AG04450 (cell line): ENCODE measurements around the gene OPCML. TPM values are rescaled to one million over a fixed set of nuclear protein-coding genes. Genes with fewer than 3 reads are reported as not detected.

ENCODE experiments used
- CTCF ChIA-PET: fragments of 300-600, 350-600 bp; formaldehyde crosslinking; extraction: SDS; loops from one replicate; lab custom pipeline; 2022; ENCODE audit warnings: antibody characterized with exemption, inconsistent platforms; lab: Charles Lee
- POLR2A ChIA-PET: fragments of 350-600 bp; formaldehyde crosslinking; extraction: SDS; loops from one replicate; lab custom pipeline; 2021; ENCODE audit warnings: antibody characterized with exemption, inconsistent platforms; lab: Yijun Ruan, JAX
- DNase-seq: peaks from one replicate; pipeline ENCODE4 v3.0.0-alpha.2; 2011; ENCODE audit warnings: low read depth, low spot score
- H3K27ac ChIP-seq: one replicate; pipeline ENCODE4 v1.5.1; 2012; ENCODE audit warnings: low read depth, low read length, control low read depth
- H3K27me3 ChIP-seq: one replicate; pipeline ENCODE4 v1.6.0; 2012; ENCODE audit warnings: low read length; ENCODE audit not compliant: control insufficient read depth, insufficient read depth
- H3K4me3 ChIP-seq: 2 replicates; pipeline ENCODE4 v1.5.1; 2011; ENCODE audit warnings: mild to moderate bottlenecking, low read depth, low read length, control low read depth
- H3K9me3 ChIP-seq: 2 replicates; pipeline ENCODE4 v1.5.1; 2012; ENCODE audit warnings: low read length; ENCODE audit not compliant: control insufficient read depth, insufficient read depth
- polyA plus RNA-seq: library from polyadenylated mRNA; depleted of rRNA; stranded (reverse); fragments of >200 nt; gene quantifications from 2 replicates; pipeline ENCODE4 v1.2.3, GENCODE V29; 2011
- TF ChIP-seq, protein P1 (sequence below): IDR thresholded peaks from 2 replicates; pipeline ENCODE4 v1.5.1; 2011; ENCODE audit warnings: low read depth, low read length, control low read depth, inconsistent platforms

The OPCML gene
- polyA plus RNA-seq, 1 experiment: 1.1 TPM

DNA sequence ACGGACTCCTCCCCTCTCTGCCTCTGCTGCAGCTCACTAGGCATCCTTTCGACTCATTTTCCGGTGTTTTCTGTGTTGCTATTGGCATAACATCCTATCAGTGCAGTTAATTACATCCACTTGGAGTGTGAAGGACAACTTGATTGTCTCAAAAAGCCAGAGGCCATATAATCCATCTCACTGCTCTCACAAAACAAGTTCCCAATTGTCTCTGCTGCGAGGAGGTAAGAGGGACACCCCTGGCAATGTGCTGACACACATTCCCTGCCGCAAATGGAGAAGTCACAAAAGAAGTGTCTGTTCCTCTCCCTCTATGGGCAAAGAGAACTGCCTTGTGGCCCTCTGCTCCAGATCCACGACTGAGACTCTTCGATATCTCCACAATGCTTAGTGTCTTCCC is 618.4 kb downstream of the OPCML start:
- Histone ChIP-seq H3K27me3 (no peaks in the 10 kb centered on the region), H3K4me3 (no peak overlapping the region), H3K27ac (no peak overlapping the region), H3K9me3 (no peaks in the 10 kb centered on the region; the same call in 1 of the 2 replicates)
- TF ChIP-seq, protein P1, sequence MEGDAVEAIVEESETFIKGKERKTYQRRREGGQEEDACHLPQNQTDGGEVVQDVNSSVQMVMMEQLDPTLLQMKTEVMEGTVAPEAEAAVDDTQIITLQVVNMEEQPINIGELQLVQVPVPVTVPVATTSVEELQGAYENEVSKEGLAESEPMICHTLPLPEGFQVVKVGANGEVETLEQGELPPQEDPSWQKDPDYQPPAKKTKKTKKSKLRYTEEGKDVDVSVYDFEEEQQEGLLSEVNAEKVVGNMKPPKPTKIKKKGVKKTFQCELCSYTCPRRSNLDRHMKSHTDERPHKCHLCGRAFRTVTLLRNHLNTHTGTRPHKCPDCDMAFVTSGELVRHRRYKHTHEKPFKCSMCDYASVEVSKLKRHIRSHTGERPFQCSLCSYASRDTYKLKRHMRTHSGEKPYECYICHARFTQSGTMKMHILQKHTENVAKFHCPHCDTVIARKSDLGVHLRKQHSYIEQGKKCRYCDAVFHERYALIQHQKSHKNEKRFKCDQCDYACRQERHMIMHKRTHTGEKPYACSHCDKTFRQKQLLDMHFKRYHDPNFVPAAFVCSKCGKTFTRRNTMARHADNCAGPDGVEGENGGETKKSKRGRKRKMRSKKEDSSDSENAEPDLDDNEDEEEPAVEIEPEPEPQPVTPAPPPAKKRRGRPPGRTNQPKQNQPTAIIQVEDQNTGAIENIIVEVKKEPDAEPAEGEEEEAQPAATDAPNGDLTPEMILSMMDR: no peak
- ChIA-PET CTCF (interaction anchor here (2.3 kb wide), 1 partner anchor 27 kb away, joined by 9 read pairs; no protein-coding TSS in a partner anchor), POLR2A (no interaction called here)
- DNase-seq: no peak

DNA sequence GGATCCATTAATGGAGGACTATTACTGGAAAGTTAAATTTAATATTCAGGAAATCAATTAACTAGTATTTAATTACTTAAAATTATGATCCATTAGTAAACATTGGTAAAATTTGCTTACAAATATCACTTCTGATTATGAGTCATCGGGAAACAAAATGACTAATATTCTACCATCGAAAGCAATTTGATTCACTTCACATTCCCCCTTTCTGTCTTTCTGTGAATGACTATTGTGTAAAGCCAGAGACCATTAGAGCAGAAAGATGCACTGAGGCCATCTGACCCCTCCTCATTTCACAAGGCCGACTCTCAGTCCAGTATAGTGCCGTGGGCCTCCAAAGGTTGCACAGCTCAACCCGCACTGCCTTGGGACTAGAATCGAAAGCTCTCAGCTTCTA is 619.0 kb downstream of the OPCML start:
- Histone ChIP-seq H3K27ac (no peak overlapping the region), H3K4me3 (no peak overlapping the region), H3K9me3 (no peaks in the 10 kb centered on the region; the same call in 1 of the 2 replicates), H3K27me3 (no peaks in the 10 kb centered on the region)
- POLR2A ChIA-PET: no interaction called here
- CTCF ChIA-PET: interaction anchor here (2.3 kb wide), 1 partner anchor 27 kb away, joined by 9 read pairs; no protein-coding TSS in a partner anchor
- no peak for DNase-seq
- TF ChIP-seq, protein P1: no peak

DNA sequence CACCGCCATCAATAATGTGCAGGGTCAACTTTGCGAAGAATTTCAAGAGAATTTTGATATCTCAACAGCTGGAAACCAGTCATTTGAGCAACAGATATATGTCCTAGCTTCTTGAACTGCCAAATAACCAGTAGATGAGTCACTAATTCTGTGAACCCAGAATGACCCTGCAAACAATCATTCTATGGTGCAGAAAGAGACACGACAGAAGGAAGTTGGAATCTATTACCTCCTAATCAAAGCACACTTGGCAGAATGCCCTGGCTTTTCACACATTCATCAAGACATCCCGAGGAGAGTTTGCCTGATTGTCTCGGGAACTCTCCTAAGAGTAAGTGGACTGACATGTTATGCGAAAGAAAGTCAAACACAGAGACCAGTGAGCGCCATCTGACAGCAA is 621.1 kb downstream of the OPCML start:
- peak; percentile 4 for DNase-seq
- CTCF ChIA-PET: interaction anchor here (0.6 to 1.4 kb wide), 3 partner anchors 29 to 455 kb away, joined by 3 to 10 read pairs (median 5); no protein-coding TSS in a partner anchor

DNA sequence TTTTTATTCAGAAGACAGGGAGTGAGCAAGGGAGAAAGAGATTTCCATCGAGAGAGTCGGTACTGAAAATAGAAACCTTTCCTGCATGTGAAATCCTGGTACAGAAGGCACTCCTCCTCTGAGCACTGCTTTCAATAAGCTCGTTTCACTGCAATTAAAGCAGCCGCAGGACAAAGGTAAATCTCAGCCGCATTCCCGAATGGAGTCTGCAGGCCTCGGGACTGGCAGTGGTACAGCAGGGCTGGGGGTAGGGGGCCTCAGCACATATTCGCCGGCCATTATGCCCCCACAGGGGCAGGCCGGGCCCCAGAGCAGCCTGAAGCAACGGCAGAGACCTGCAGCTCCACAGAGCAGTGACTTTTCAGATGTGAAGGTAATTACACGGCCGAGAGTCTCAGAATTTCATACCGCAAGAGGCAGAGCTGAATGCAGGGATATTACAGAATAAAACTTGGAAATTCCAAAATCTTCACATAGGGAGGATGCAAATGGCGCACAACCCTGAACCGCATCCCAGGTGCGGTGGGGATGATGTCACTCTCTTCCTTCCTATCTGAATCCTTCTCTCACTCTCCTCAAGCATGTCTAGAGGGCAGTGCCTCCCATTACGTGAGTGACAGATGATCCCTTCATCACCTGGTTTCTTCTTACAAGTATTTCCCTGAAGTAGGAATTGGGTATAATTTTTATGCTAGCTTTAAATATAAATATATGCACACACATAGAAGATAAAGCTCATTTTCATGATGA is 622.1 kb downstream of the OPCML start:
- Histone ChIP-seq H3K9me3 (no peaks in the 10 kb centered on the region; the same call in 1 of the 2 replicates), H3K4me3 (no peak overlapping the region), H3K27me3 (no peaks in the 10 kb centered on the region), H3K27ac (no peak overlapping the region)
- CTCF ChIA-PET: interaction anchor here (0.6 to 1.2 kb wide), 2 partner anchors 31 to 454 kb away, joined by 3 to 5 read pairs; no protein-coding TSS in a partner anchor
- no peak for DNase-seq
- TF ChIP-seq, protein P1: no peak
- POLR2A ChIA-PET: interaction anchor here (1.0 kb wide), 1 partner anchor 35 kb away, joined by 3 read pairs; no protein-coding TSS in a partner anchor

More for the DNA sequence above, 621.1 kb downstream of the OPCML start:
- no peaks in the 10 kb centered on the region; the same call in 1 of the 2 replicates for H3K9me3 ChIP-seq
- no peaks in the 10 kb centered on the region for H3K27me3 ChIP-seq
- TF ChIP-seq, protein P1: no peak
- H3K4me3 ChIP-seq: no peak overlapping the region
- no peak overlapping the region for H3K27ac ChIP-seq
- POLR2A ChIA-PET: interaction anchor here (1.0 kb wide), 1 partner anchor 36 kb away, joined by 3 read pairs; no protein-coding TSS in a partner anchor
